Osteocyte (in vitro differentiated cells): Measurements from ENCODE around the gene UNC80. TPM values are rescaled to one million over a fixed set of nuclear protein-coding genes. Genes with fewer than 3 reads are reported as not detected.

ENCODE experiments used
- DNase-seq: peaks from one replicate; pipeline ENCODE4 v3.0.0; 2021; ENCODE audit warnings: mixed read lengths; ENCODE audit not compliant: unreplicated experiment; ENCODE audit errors: extremely low spot score
- H3K27ac Mint-ChIP-seq: one replicate; pipeline ENCODE4 v1.8.0; 2021; ENCODE audit warnings: mild to moderate bottlenecking, mixed read lengths; ENCODE audit not compliant: unreplicated experiment
- H3K27me3 Mint-ChIP-seq: one replicate; pipeline ENCODE4 v1.8.0; 2021; ENCODE audit warnings: mixed read lengths; ENCODE audit not compliant: unreplicated experiment
- H3K36me3 Mint-ChIP-seq: one replicate; pipeline ENCODE4 v1.8.0; 2021; ENCODE audit warnings: mixed read lengths; ENCODE audit not compliant: unreplicated experiment
- H3K4me1 Mint-ChIP-seq: one replicate; pipeline ENCODE4 v1.8.0; 2021; ENCODE audit warnings: mixed read lengths; ENCODE audit not compliant: unreplicated experiment
- H3K4me3 Mint-ChIP-seq: one replicate; pipeline ENCODE4 v1.8.0; 2021; ENCODE audit warnings: mild to moderate bottlenecking, moderate library complexity, mixed read lengths; ENCODE audit not compliant: unreplicated experiment
- H3K9me3 Mint-ChIP-seq: one replicate; pipeline ENCODE4 v1.8.0; 2021; ENCODE audit warnings: mixed read lengths; ENCODE audit not compliant: unreplicated experiment
- total RNA-seq: library from RNA; stranded (reverse); gene quantifications from 2 replicates; pipeline ENCODE4 v1.2.1, GENCODE V29; 2021
- TF ChIP-seq, protein P1 (sequence below): fragments of 200-600 bp; sonication (generic); IDR thresholded peaks from 2 replicates; pipeline ENCODE4 v1.5.0; 2021; ENCODE audit warnings: antibody characterized with exemption, mild to moderate bottlenecking, moderate library complexity

The UNC80 gene
- total RNA-seq, 1 donor from 2014 or later, result not detected

GRCh38 chr2:209969692-209970091 lies 198.1 kb downstream of the UNC80 start:
- no peaks in the 10 kb centered on the region for H3K36me3 Mint-ChIP-seq
- TF ChIP-seq, protein P1, sequence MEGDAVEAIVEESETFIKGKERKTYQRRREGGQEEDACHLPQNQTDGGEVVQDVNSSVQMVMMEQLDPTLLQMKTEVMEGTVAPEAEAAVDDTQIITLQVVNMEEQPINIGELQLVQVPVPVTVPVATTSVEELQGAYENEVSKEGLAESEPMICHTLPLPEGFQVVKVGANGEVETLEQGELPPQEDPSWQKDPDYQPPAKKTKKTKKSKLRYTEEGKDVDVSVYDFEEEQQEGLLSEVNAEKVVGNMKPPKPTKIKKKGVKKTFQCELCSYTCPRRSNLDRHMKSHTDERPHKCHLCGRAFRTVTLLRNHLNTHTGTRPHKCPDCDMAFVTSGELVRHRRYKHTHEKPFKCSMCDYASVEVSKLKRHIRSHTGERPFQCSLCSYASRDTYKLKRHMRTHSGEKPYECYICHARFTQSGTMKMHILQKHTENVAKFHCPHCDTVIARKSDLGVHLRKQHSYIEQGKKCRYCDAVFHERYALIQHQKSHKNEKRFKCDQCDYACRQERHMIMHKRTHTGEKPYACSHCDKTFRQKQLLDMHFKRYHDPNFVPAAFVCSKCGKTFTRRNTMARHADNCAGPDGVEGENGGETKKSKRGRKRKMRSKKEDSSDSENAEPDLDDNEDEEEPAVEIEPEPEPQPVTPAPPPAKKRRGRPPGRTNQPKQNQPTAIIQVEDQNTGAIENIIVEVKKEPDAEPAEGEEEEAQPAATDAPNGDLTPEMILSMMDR, result no peak
- H3K27me3 Mint-ChIP-seq, result peaks cover 23% of the 10 kb centered on the region
- no peak for DNase-seq
- H3K27ac Mint-ChIP-seq, result no peak overlapping the region
- no peaks in the 10 kb centered on the region for H3K4me1 Mint-ChIP-seq
- H3K4me3 Mint-ChIP-seq, result no peak overlapping the region
- no peaks in the 10 kb centered on the region for H3K9me3 Mint-ChIP-seq

- no peak overlapping the region for H3K4me3 Mint-ChIP-seq
- DNase-seq, result no peak
- H3K9me3 Mint-ChIP-seq, result no peaks in the 10 kb centered on the region
- H3K27ac Mint-ChIP-seq, result no peak overlapping the region
- TF ChIP-seq, protein P1, result no peak
- H3K4me1 Mint-ChIP-seq, result no peaks in the 10 kb centered on the region
- H3K36me3 Mint-ChIP-seq, result no peaks in the 10 kb centered on the region
- peaks cover 23% of the 10 kb centered on the region for H3K27me3 Mint-ChIP-seq
Observed at GRCh38 chr2:209970271-209970670, 198.6 kb downstream of the UNC80 start.

DNA sequence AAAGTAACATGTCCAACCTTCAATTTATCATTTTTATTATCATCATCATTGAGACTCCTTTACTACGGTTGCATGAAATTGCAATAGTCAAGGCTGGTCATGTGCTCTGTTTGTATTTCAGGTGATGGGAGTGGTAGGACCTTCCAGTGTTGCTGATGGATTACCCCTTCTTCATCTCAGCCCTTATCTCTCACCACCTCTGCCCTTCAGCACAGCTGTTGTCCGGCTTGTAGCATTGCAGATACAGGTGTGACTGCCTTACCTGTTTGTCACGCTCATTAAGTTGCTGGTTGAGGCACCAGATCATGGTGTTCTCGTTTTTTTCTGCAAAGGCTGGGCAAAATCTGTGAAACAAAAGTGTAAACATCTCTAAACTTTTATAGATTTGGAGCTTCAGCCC lies 199.1 kb downstream of the UNC80 start:
- H3K27me3 Mint-ChIP-seq, result peaks cover 23% of the 10 kb centered on the region
- no peak for DNase-seq
- no peak overlapping the region for H3K4me3 Mint-ChIP-seq
- no peaks in the 10 kb centered on the region for H3K36me3 Mint-ChIP-seq
- H3K27ac Mint-ChIP-seq, result no peak overlapping the region
- no peaks in the 10 kb centered on the region for H3K9me3 Mint-ChIP-seq
- TF ChIP-seq, protein P1, result no peak
- no peaks in the 10 kb centered on the region for H3K4me1 Mint-ChIP-seq

- Mint-ChIP-seq H3K4me3 (no peak overlapping the region), H3K27ac (no peak overlapping the region), H3K4me1 (no peaks in the 10 kb centered on the region), H3K9me3 (no peaks in the 10 kb centered on the region), H3K36me3 (no peaks in the 10 kb centered on the region), H3K27me3 (peaks cover 23% of the 10 kb centered on the region)
- TF ChIP-seq, protein P1, result no peak
- no peak for DNase-seq
Observed at GRCh38 chr2:209973328-209973727, 201.7 kb downstream of the UNC80 start.

DNA sequence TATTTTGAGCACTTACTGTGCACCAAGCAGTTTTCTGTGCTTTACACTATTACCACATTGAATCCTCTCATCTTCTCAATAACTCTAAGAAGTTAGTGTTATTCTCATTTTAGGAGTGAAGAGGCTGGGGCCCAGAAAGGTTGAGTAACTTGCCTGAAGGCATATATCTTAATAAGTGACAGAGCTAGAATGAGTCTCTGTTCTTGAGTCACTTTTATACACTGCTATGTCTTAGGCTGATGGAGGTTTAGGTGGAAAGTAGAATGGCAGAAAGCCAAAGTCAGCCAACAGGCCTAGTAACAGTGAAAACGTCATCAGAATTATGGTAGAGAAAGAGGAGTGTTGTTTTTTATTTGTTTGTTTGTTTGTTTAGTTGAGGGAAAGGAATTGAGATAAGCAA lies 202.9 kb downstream of the UNC80 start:
- H3K36me3 Mint-ChIP-seq, result no peaks in the 10 kb centered on the region
- no peaks in the 10 kb centered on the region for H3K9me3 Mint-ChIP-seq
- no peak overlapping the region for H3K27ac Mint-ChIP-seq
- no peaks in the 10 kb centered on the region for H3K4me1 Mint-ChIP-seq
- no peak overlapping the region for H3K4me3 Mint-ChIP-seq
- H3K27me3 Mint-ChIP-seq, result peaks cover 18% of the 10 kb centered on the region
- TF ChIP-seq, protein P1, result no peak
- DNase-seq, result no peak
